H9 (cell line): ENCODE results near the gene ST8SIA6. TPM values are rescaled to one million over a fixed set of nuclear protein-coding genes. Genes with fewer than 3 reads are reported as not detected.

Experiments used
- DNase-seq: peaks from one replicate; pipeline ENCODE4 v3.0.0-alpha.2; 2017
- H2AFZ ChIP-seq: one replicate; pipeline ENCODE4 v1.6.1; 2013; ENCODE audit warnings: mild to moderate bottlenecking, low read length, control low read depth, moderate library complexity
- H2AK5ac ChIP-seq: 2 replicates; pipeline ENCODE4 v1.6.1; 2013; ENCODE audit warnings: low read length, control low read depth, mixed read lengths; ENCODE audit not compliant: insufficient read length
- H2BK120ac ChIP-seq: one replicate; pipeline ENCODE4 v1.6.1; 2013; ENCODE audit warnings: low read depth, mild to moderate bottlenecking, low read length, control low read depth, inconsistent platforms; ENCODE audit not compliant: poor library complexity, severe bottlenecking
- H2BK12ac ChIP-seq: 2 replicates; pipeline ENCODE4 v1.6.1; 2013; ENCODE audit warnings: low read length, control low read depth, mixed read lengths, low read depth; ENCODE audit not compliant: insufficient read length
- H2BK15ac ChIP-seq: 2 replicates; pipeline ENCODE4 v1.6.1; 2013; ENCODE audit warnings: low read depth, low read length, control low read depth
- H2BK20ac ChIP-seq: one replicate; pipeline ENCODE4 v1.6.1; 2013; ENCODE audit warnings: low read depth, mild to moderate bottlenecking, low read length, control low read depth, inconsistent platforms; ENCODE audit not compliant: poor library complexity, severe bottlenecking
- H2BK5ac ChIP-seq: 2 replicates; pipeline ENCODE4 v1.6.1; 2013; ENCODE audit warnings: low read length, control low read depth, mixed read lengths; ENCODE audit not compliant: insufficient read length
- H3K14ac ChIP-seq: 2 replicates; pipeline ENCODE4 v1.6.1; 2013; ENCODE audit warnings: low read length, control low read depth; ENCODE audit not compliant: insufficient read depth
- H3K18ac ChIP-seq: 2 replicates; pipeline ENCODE4 v1.6.1; 2013; ENCODE audit warnings: low read depth, mild to moderate bottlenecking, mixed read lengths, low read length, control low read depth; ENCODE audit not compliant: insufficient read length
- H3K23ac ChIP-seq: 2 replicates; pipeline ENCODE4 v1.6.1; 2013; ENCODE audit warnings: low read length, control low read depth, mixed read lengths, low read depth; ENCODE audit not compliant: insufficient read length
- H3K23me2 ChIP-seq: 2 replicates; pipeline ENCODE4 v1.6.1; 2013; ENCODE audit warnings: low read depth, mild to moderate bottlenecking, mixed read lengths, low read length, control low read depth; ENCODE audit not compliant: insufficient read length, poor library complexity, severe bottlenecking
- H3K27ac ChIP-seq: 2 replicates; pipeline ENCODE4 v1.5.1; 2013; ENCODE audit warnings: low read length, control low read depth, mixed read lengths, low read depth; ENCODE audit not compliant: insufficient read length
- H3K27me3 ChIP-seq: 2 replicates; pipeline ENCODE4 v1.6.1; 2013; ENCODE audit warnings: low read length, control low read depth, inconsistent platforms; ENCODE audit not compliant: insufficient read depth
- H3K4ac ChIP-seq: 2 replicates; pipeline ENCODE4 v1.6.1; 2013; ENCODE audit warnings: low read depth, mild to moderate bottlenecking, control low read depth, inconsistent platforms, low read length, moderate library complexity
- H3K4me1 ChIP-seq: 2 replicates; pipeline ENCODE4 v1.6.1; 2013; ENCODE audit warnings: low read length, control low read depth, inconsistent platforms; ENCODE audit not compliant: insufficient read depth
- H3K4me2 ChIP-seq: 2 replicates; pipeline ENCODE4 v1.6.1; 2013; ENCODE audit warnings: low read length, control low read depth, mixed read lengths; ENCODE audit not compliant: insufficient read length, insufficient read depth
- H3K56ac ChIP-seq: 2 replicates; pipeline ENCODE4 v1.6.1; 2013; ENCODE audit warnings: low read depth, mild to moderate bottlenecking, mixed read lengths, low read length, control low read depth; ENCODE audit not compliant: insufficient read length
- H3K79me1 ChIP-seq: 2 replicates; pipeline ENCODE4 v1.6.1; 2013; ENCODE audit warnings: low read depth, mild to moderate bottlenecking, moderate library complexity, low read length, control low read depth, inconsistent platforms; ENCODE audit not compliant: insufficient read depth, poor library complexity, severe bottlenecking
- H3K79me2 ChIP-seq: 2 replicates; pipeline ENCODE4 v1.6.1; 2013; ENCODE audit warnings: low read length, control low read depth, inconsistent platforms; ENCODE audit not compliant: insufficient read depth
- H3K9ac ChIP-seq: 2 replicates; pipeline ENCODE4 v1.6.1; 2013; ENCODE audit warnings: low read length, control low read depth, mixed read lengths; ENCODE audit not compliant: insufficient read length; ENCODE audit errors: extremely low read depth
- H3K9me3 ChIP-seq: one replicate; pipeline ENCODE4 v1.6.1; 2013; ENCODE audit warnings: low read depth, low read length, inconsistent platforms; ENCODE audit not compliant: control insufficient read depth
- H3T11ph ChIP-seq: one replicate; pipeline ENCODE4 v1.6.1; 2013; ENCODE audit warnings: mild to moderate bottlenecking, low read length, control low read depth, inconsistent platforms
- H4K20me1 ChIP-seq: one replicate; pipeline ENCODE4 v1.6.1; 2013; ENCODE audit not compliant: control insufficient read depth, insufficient read length, insufficient read depth
- H4K5ac ChIP-seq: 2 replicates; pipeline ENCODE4 v1.6.1; 2013; ENCODE audit warnings: low read depth, mild to moderate bottlenecking, mixed read lengths, low read length, control low read depth; ENCODE audit not compliant: insufficient read length
- H4K8ac ChIP-seq: replicated peaks from 2 replicates; pipeline ENCODE4 v1.6.1; 2013; ENCODE audit warnings: low read length, control low read depth, mixed read lengths, low read depth; ENCODE audit not compliant: insufficient read length
- H4K91ac ChIP-seq: 2 replicates; pipeline ENCODE4 v1.6.1; 2013; ENCODE audit warnings: low read depth, mild to moderate bottlenecking, moderate library complexity, mixed read lengths, low read length, control low read depth; ENCODE audit not compliant: insufficient read length
- H3K27ac Mint-ChIP-seq, 3 experiments: 2 replicates in 2 of 3; 3 replicates in 1 of 3; pipeline ENCODE4 v1.8.0; 2020 to 2021; ENCODE audit warnings: mixed read lengths in 3 of 3, mild to moderate bottlenecking in 1 of 3, moderate library complexity in 1 of 3
- H3K27me3 Mint-ChIP-seq: 2 replicates; pipeline ENCODE4 v1.8.0; 2021; ENCODE audit warnings: low read depth, mild to moderate bottlenecking, moderate library complexity, mixed read lengths
- H3K36me3 Mint-ChIP-seq, 3 experiments: 2 replicates in 2 of 3; 3 replicates in 1 of 3; pipeline ENCODE4 v1.8.0; 2020 to 2021; ENCODE audit warnings: low read depth in 3 of 3, mixed read lengths in 3 of 3; ENCODE audit not compliant: insufficient read depth in 1 of 3
- H3K4me1 Mint-ChIP-seq, 2 experiments: 2 replicates each; pipeline ENCODE4 v1.8.0; 2020; ENCODE audit warnings: mixed read lengths in 2 of 2
- H3K4me3 Mint-ChIP-seq, 2 experiments: 2 replicates in 1 of 2; 3 replicates in 1 of 2; pipeline ENCODE4 v1.8.0; 2020 to 2021; ENCODE audit warnings: mild to moderate bottlenecking in 2 of 2, mixed read lengths in 2 of 2, moderate library complexity in 1 of 2
- H3K9me3 Mint-ChIP-seq, 2 experiments: 2 replicates in 1 of 2; 3 replicates in 1 of 2; pipeline ENCODE4 v1.8.0; 2020; ENCODE audit warnings: mild to moderate bottlenecking in 2 of 2, mixed read lengths in 2 of 2, moderate library complexity in 1 of 2
- WGBS: extraction: QIAGEN DNeasy Blood & Tissue Kit; methylation state at CpG from one replicate; pipeline ENCODE4 v1.1.7; 2013; ENCODE audit warnings: missing lambda C conversion rate, low lambda C conversion rate, mixed read lengths; ENCODE audit not compliant: insufficient read length; ENCODE audit errors: extremely low coverage; 5-methylcytosine and 5-hydroxymethylcytosine counted together
- total RNA-seq: library from RNA; stranded (reverse); gene quantifications from 2 replicates; pipeline ENCODE4 v1.2.1, GENCODE V29; 2021
- TF ChIP-seq, protein P1 (sequence below): fragments of 200-600 bp; sonication (generic); conservative IDR thresholded peaks from 3 replicates; pipeline ENCODE4 v1.8.0; 2021; ENCODE audit warnings: antibody characterized with exemption, mild to moderate bottlenecking

ST8SIA6 gene
- total RNA-seq, 1 experiment from 2014 or later = 0.37 TPM

- Mint-ChIP-seq H3K36me3 (peaks cover 0 to 6% (median 2%) of the 10 kb centered on the region in 3 experiments; a peak in 4 of 7 replicates), H3K4me3 (no peak overlapping the region), H3K27me3 (no peaks in the 10 kb centered on the region), H3K27ac (no peak overlapping the region), H3K9me3 (peaks cover 0 to 8% of the 10 kb centered on the region in 2 experiments; a peak in 1 of 5 replicates), H3K4me1 (peaks cover 2 to 3% of the 10 kb centered on the region in 2 experiments; a peak in 1 of 4 replicates)
- Histone ChIP-seq H2BK12ac (no peak overlapping the region), H3K23ac (no peak overlapping the region), H4K5ac (no peak overlapping the region), H3K9me3 (no peaks in the 10 kb centered on the region), H2BK5ac (no peak overlapping the region), H4K91ac (no peak overlapping the region), H3K4me2 (no peak overlapping the region), H3K79me1 (no peaks in the 10 kb centered on the region), H2BK120ac (no peak overlapping the region), H3K27ac (no peak overlapping the region), H3K27me3 (no peaks in the 10 kb centered on the region), H3K4me1 (no peaks in the 10 kb centered on the region), H3K23me2 (no peaks in the 10 kb centered on the region), H2BK15ac (no peak overlapping the region), H2BK20ac (no peak overlapping the region), H3K79me2 (no peaks in the 10 kb centered on the region), H2AFZ (no peak overlapping the region), H2AK5ac (no peak overlapping the region), H4K8ac (no peak overlapping the region), H3K18ac (no peak overlapping the region), H3T11ph (no peak overlapping the region), H3K56ac (no peak overlapping the region), H3K14ac (no peak overlapping the region), H3K4ac (no peak overlapping the region), H4K20me1 (no peaks in the 10 kb centered on the region), H3K9ac (no peak overlapping the region)
- TF ChIP-seq, protein P1, sequence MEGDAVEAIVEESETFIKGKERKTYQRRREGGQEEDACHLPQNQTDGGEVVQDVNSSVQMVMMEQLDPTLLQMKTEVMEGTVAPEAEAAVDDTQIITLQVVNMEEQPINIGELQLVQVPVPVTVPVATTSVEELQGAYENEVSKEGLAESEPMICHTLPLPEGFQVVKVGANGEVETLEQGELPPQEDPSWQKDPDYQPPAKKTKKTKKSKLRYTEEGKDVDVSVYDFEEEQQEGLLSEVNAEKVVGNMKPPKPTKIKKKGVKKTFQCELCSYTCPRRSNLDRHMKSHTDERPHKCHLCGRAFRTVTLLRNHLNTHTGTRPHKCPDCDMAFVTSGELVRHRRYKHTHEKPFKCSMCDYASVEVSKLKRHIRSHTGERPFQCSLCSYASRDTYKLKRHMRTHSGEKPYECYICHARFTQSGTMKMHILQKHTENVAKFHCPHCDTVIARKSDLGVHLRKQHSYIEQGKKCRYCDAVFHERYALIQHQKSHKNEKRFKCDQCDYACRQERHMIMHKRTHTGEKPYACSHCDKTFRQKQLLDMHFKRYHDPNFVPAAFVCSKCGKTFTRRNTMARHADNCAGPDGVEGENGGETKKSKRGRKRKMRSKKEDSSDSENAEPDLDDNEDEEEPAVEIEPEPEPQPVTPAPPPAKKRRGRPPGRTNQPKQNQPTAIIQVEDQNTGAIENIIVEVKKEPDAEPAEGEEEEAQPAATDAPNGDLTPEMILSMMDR = no peak
- no CpG with 5 or more reads among the region's 4 CpGs for WGBS
- DNase-seq = no peak
Observed at GRCh38 chr10:17435953-17436352, 18.4 kb downstream of the ST8SIA6 start.
